H9 (cell line): ENCODE results near the gene KIF21A. TPM values are rescaled to one million over a fixed set of nuclear protein-coding genes. Genes with fewer than 3 reads are reported as not detected.

Experiments
- DNase-seq: peaks from one replicate; pipeline ENCODE4 v3.0.0-alpha.2; 2017
- H2AFZ ChIP-seq: one replicate; pipeline ENCODE4 v1.6.1; 2013; ENCODE audit warnings: mild to moderate bottlenecking, low read length, control low read depth, moderate library complexity
- H2AK5ac ChIP-seq: 2 replicates; pipeline ENCODE4 v1.6.1; 2013; ENCODE audit warnings: low read length, control low read depth, mixed read lengths; ENCODE audit not compliant: insufficient read length
- H2BK120ac ChIP-seq: one replicate; pipeline ENCODE4 v1.6.1; 2013; ENCODE audit warnings: low read depth, mild to moderate bottlenecking, low read length, control low read depth, inconsistent platforms; ENCODE audit not compliant: poor library complexity, severe bottlenecking
- H2BK12ac ChIP-seq: 2 replicates; pipeline ENCODE4 v1.6.1; 2013; ENCODE audit warnings: low read length, control low read depth, mixed read lengths, low read depth; ENCODE audit not compliant: insufficient read length
- H2BK15ac ChIP-seq: 2 replicates; pipeline ENCODE4 v1.6.1; 2013; ENCODE audit warnings: low read depth, low read length, control low read depth
- H2BK20ac ChIP-seq: one replicate; pipeline ENCODE4 v1.6.1; 2013; ENCODE audit warnings: low read depth, mild to moderate bottlenecking, low read length, control low read depth, inconsistent platforms; ENCODE audit not compliant: poor library complexity, severe bottlenecking
- H2BK5ac ChIP-seq: 2 replicates; pipeline ENCODE4 v1.6.1; 2013; ENCODE audit warnings: low read length, control low read depth, mixed read lengths; ENCODE audit not compliant: insufficient read length
- H3K14ac ChIP-seq: 2 replicates; pipeline ENCODE4 v1.6.1; 2013; ENCODE audit warnings: low read length, control low read depth; ENCODE audit not compliant: insufficient read depth
- H3K18ac ChIP-seq: 2 replicates; pipeline ENCODE4 v1.6.1; 2013; ENCODE audit warnings: low read depth, mild to moderate bottlenecking, mixed read lengths, low read length, control low read depth; ENCODE audit not compliant: insufficient read length
- H3K23ac ChIP-seq: 2 replicates; pipeline ENCODE4 v1.6.1; 2013; ENCODE audit warnings: low read length, control low read depth, mixed read lengths, low read depth; ENCODE audit not compliant: insufficient read length
- H3K23me2 ChIP-seq: 2 replicates; pipeline ENCODE4 v1.6.1; 2013; ENCODE audit warnings: low read depth, mild to moderate bottlenecking, mixed read lengths, low read length, control low read depth; ENCODE audit not compliant: insufficient read length, poor library complexity, severe bottlenecking
- H3K27ac ChIP-seq: 2 replicates; pipeline ENCODE4 v1.5.1; 2013; ENCODE audit warnings: low read length, control low read depth, mixed read lengths, low read depth; ENCODE audit not compliant: insufficient read length
- H3K27me3 ChIP-seq: 2 replicates; pipeline ENCODE4 v1.6.1; 2013; ENCODE audit warnings: low read length, control low read depth, inconsistent platforms; ENCODE audit not compliant: insufficient read depth
- H3K4ac ChIP-seq: 2 replicates; pipeline ENCODE4 v1.6.1; 2013; ENCODE audit warnings: low read depth, mild to moderate bottlenecking, control low read depth, inconsistent platforms, low read length, moderate library complexity
- H3K4me1 ChIP-seq: 2 replicates; pipeline ENCODE4 v1.6.1; 2013; ENCODE audit warnings: low read length, control low read depth, inconsistent platforms; ENCODE audit not compliant: insufficient read depth
- H3K4me2 ChIP-seq: 2 replicates; pipeline ENCODE4 v1.6.1; 2013; ENCODE audit warnings: low read length, control low read depth, mixed read lengths; ENCODE audit not compliant: insufficient read length, insufficient read depth
- H3K56ac ChIP-seq: 2 replicates; pipeline ENCODE4 v1.6.1; 2013; ENCODE audit warnings: low read depth, mild to moderate bottlenecking, mixed read lengths, low read length, control low read depth; ENCODE audit not compliant: insufficient read length
- H3K79me1 ChIP-seq: 2 replicates; pipeline ENCODE4 v1.6.1; 2013; ENCODE audit warnings: low read depth, mild to moderate bottlenecking, moderate library complexity, low read length, control low read depth, inconsistent platforms; ENCODE audit not compliant: insufficient read depth, poor library complexity, severe bottlenecking
- H3K79me2 ChIP-seq: 2 replicates; pipeline ENCODE4 v1.6.1; 2013; ENCODE audit warnings: low read length, control low read depth, inconsistent platforms; ENCODE audit not compliant: insufficient read depth
- H3K9ac ChIP-seq: 2 replicates; pipeline ENCODE4 v1.6.1; 2013; ENCODE audit warnings: low read length, control low read depth, mixed read lengths; ENCODE audit not compliant: insufficient read length; ENCODE audit errors: extremely low read depth
- H3K9me3 ChIP-seq: one replicate; pipeline ENCODE4 v1.6.1; 2013; ENCODE audit warnings: low read depth, low read length, inconsistent platforms; ENCODE audit not compliant: control insufficient read depth
- H3T11ph ChIP-seq: one replicate; pipeline ENCODE4 v1.6.1; 2013; ENCODE audit warnings: mild to moderate bottlenecking, low read length, control low read depth, inconsistent platforms
- H4K20me1 ChIP-seq: one replicate; pipeline ENCODE4 v1.6.1; 2013; ENCODE audit not compliant: control insufficient read depth, insufficient read length, insufficient read depth
- H4K5ac ChIP-seq: 2 replicates; pipeline ENCODE4 v1.6.1; 2013; ENCODE audit warnings: low read depth, mild to moderate bottlenecking, mixed read lengths, low read length, control low read depth; ENCODE audit not compliant: insufficient read length
- H4K8ac ChIP-seq: replicated peaks from 2 replicates; pipeline ENCODE4 v1.6.1; 2013; ENCODE audit warnings: low read length, control low read depth, mixed read lengths, low read depth; ENCODE audit not compliant: insufficient read length
- H4K91ac ChIP-seq: 2 replicates; pipeline ENCODE4 v1.6.1; 2013; ENCODE audit warnings: low read depth, mild to moderate bottlenecking, moderate library complexity, mixed read lengths, low read length, control low read depth; ENCODE audit not compliant: insufficient read length
- H3K27ac Mint-ChIP-seq, 3 experiments: 2 replicates in 2 of 3; 3 replicates in 1 of 3; pipeline ENCODE4 v1.8.0; 2020 to 2021; ENCODE audit warnings: mixed read lengths in 3 of 3, mild to moderate bottlenecking in 1 of 3, moderate library complexity in 1 of 3
- H3K27me3 Mint-ChIP-seq: 2 replicates; pipeline ENCODE4 v1.8.0; 2021; ENCODE audit warnings: low read depth, mild to moderate bottlenecking, moderate library complexity, mixed read lengths
- H3K36me3 Mint-ChIP-seq, 3 experiments: 2 replicates in 2 of 3; 3 replicates in 1 of 3; pipeline ENCODE4 v1.8.0; 2020 to 2021; ENCODE audit warnings: low read depth in 3 of 3, mixed read lengths in 3 of 3; ENCODE audit not compliant: insufficient read depth in 1 of 3
- H3K4me1 Mint-ChIP-seq, 2 experiments: 2 replicates each; pipeline ENCODE4 v1.8.0; 2020; ENCODE audit warnings: mixed read lengths in 2 of 2
- H3K4me3 Mint-ChIP-seq, 2 experiments: 2 replicates in 1 of 2; 3 replicates in 1 of 2; pipeline ENCODE4 v1.8.0; 2020 to 2021; ENCODE audit warnings: mild to moderate bottlenecking in 2 of 2, mixed read lengths in 2 of 2, moderate library complexity in 1 of 2
- H3K9me3 Mint-ChIP-seq, 2 experiments: 2 replicates in 1 of 2; 3 replicates in 1 of 2; pipeline ENCODE4 v1.8.0; 2020; ENCODE audit warnings: mild to moderate bottlenecking in 2 of 2, mixed read lengths in 2 of 2, moderate library complexity in 1 of 2
- CTCF ChIP-seq: fragments of 200-600 bp; sonication (generic); conservative IDR thresholded peaks from 3 replicates; pipeline ENCODE4 v1.8.0; 2021; ENCODE audit warnings: antibody characterized with exemption, mild to moderate bottlenecking
- WGBS: extraction: QIAGEN DNeasy Blood & Tissue Kit; methylation state at CpG from one replicate; pipeline ENCODE4 v1.1.7; 2013; ENCODE audit warnings: missing lambda C conversion rate, low lambda C conversion rate, mixed read lengths; ENCODE audit not compliant: insufficient read length; ENCODE audit errors: extremely low coverage; 5-methylcytosine and 5-hydroxymethylcytosine counted together
- total RNA-seq: library from RNA; stranded (reverse); gene quantifications from 2 replicates; pipeline ENCODE4 v1.2.1, GENCODE V29; 2021

Gene KIF21A
- total RNA-seq, 1 experiment from 2014 or later = 17.2 TPM

DNA sequence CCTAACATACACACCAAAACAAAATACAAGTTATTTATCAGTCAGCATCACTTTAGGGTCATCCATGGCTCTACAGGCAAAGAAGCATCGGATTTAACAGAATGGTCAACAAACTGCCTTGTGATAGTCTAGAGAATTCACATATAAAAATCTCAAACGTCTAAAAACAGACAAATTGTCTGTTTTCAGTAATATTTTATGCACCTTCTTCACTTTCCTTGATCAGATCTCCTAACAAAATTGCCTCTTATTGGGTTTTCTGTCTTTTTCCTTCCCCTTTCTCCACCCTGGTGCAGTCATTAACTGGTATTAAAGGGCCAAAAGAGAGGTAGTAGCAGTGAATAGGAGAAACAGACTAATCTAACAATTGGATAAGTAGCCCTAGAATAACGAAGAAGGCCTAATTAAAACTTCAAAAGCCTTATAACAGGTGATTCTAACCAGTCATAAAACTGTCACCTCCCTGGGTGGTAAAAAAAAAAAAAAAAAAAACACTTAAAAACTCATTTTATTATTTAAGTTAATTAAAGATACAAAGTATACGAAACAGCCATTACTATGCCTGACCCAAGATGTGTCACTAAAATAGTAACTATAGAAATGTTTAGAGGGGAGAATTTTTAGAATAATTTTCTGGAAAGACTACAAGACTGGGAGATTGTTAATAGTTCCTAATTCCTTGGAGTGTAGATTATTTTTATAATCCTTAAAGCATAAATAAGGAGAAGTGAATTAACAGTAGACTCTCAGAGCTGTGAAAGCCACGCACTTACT is 1.5 kb downstream of the KIF21A start:
- Histone ChIP-seq H3K9me3 (no peaks in the 10 kb centered on the region), H2BK5ac (no peak overlapping the region), H3T11ph (no peak overlapping the region), H3K14ac (no peak overlapping the region), H3K23me2 (no peaks in the 10 kb centered on the region), H3K4ac (no peak overlapping the region), H3K79me1 (no peaks in the 10 kb centered on the region), H2BK15ac (no peak overlapping the region), H2BK12ac (no peak overlapping the region), H3K18ac (no peak overlapping the region), H2AFZ (no peak overlapping the region), H3K23ac (no peak overlapping the region), H2AK5ac (no peak overlapping the region), H4K91ac (no peak overlapping the region), H3K9ac (no peak overlapping the region), H3K56ac (no peak overlapping the region), H3K79me2 (no peaks in the 10 kb centered on the region), H3K27ac (no peak overlapping the region), H2BK120ac (no peak overlapping the region), H4K5ac (no peak overlapping the region), H3K4me1 (0 out of 2 replicates have a peak, but pooled peaks cover 5% of the 10 kb centered on the region), H3K27me3 (no peaks in the 10 kb centered on the region; the same call in 1 of the 2 replicates), H4K8ac (no peak overlapping the region), H3K4me2 (peak overlapping the region; percentile 75), H2BK20ac (no peak overlapping the region), H4K20me1 (no peaks in the 10 kb centered on the region)
- H3K4me3 Mint-ChIP-seq = peak overlapping the region; percentile 90 to 91
- no peak for TF ChIP-seq CTCF
- no peaks in the 10 kb centered on the region for H3K36me3 Mint-ChIP-seq
- H3K27me3 Mint-ChIP-seq = peaks cover 9% of the 10 kb centered on the region
- H3K4me1 Mint-ChIP-seq = peaks cover 27 to 46% of the 10 kb centered on the region in 2 experiments
- no CpG with 5 or more reads among the region's 5 CpGs for WGBS
- H3K27ac Mint-ChIP-seq = no peak overlapping the region
- DNase-seq = no peak
- no peaks in the 10 kb centered on the region for H3K9me3 Mint-ChIP-seq
